ENCODE results near the gene ITGB6. TPM values are rescaled to one million over a fixed set of nuclear protein-coding genes. Genes with fewer than 3 reads are reported as not detected.

The ITGB6 gene
- total RNA-seq, 1 experiment from 2014 or later: not detected

DNA sequence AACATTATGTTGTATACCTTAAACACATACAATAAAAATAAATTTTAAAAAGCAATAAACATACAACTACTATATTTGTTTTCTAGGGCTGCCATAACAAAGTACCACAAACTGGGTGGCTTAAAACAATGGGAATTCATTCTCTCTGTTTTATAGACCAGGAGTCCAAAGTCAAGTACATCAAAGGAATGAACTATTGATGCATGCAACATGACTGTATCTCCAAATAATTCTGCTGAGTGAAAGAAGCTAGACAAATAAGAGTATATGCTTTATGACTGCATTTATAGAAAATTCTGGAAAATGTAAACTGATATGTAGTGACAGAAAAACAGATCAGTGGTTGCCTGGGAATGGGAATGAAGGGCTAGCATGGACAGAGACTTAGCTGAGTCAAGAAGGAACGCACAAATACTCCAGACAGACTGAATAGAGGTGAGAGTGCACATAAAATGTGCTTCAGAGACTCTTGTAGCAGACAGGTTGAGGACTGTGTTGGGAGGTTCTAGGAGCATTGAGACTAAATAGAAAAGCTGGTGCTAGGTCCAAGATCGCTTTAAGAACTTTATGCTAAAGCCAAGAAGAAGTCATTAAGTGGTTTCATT, 126.7 kb downstream of the ITGB6 start:
- Mint-ChIP-seq H3K9me3 (peaks cover 46% of the 10 kb centered on the region), H3K36me3 (peaks cover 28% of the 10 kb centered on the region), H3K4me3 (no peak overlapping the region), H3K27me3 (ENCODE audit: low read depth) (no peaks in the 10 kb centered on the region), H3K4me1 (no peaks in the 10 kb centered on the region), H3K27ac (no peak overlapping the region)
- ChIA-PET CTCF (no interaction called here), POLR2A (no interaction called here)
- no peak for ATAC-seq
- TF ChIP-seq NR2C2 (CRISPR knock-in tag; IDR thresholded peaks at IDR 0.05) (no peak), GRHL2 (CRISPR knock-in tag; IDR thresholded peaks at IDR 0.05; ENCODE audit: insufficient replicate concordance, severe bottlenecking) (no peak), USF2 (CRISPR knock-in tag; IDR thresholded peaks at IDR 0.05) (no peak), OVOL2 (CRISPR knock-in tag; IDR thresholded peaks at IDR 0.05; ENCODE audit: borderline replicate concordance) (no peak), TEAD1 (CRISPR knock-in tag; IDR thresholded peaks at IDR 0.05) (no peak), ZNF425 (CRISPR knock-in tag; conservative IDR thresholded peaks at IDR 0.05) (no peak), E2F4 (CRISPR knock-in tag; IDR thresholded peaks at IDR 0.05; ENCODE audit: borderline replicate concordance, low read depth) (no peak), FOXK1 (CRISPR knock-in tag; IDR thresholded peaks at IDR 0.05) (no peak), ZNF423 (CRISPR knock-in tag; IDR thresholded peaks at IDR 0.05) (no peak), ZNF121 (CRISPR knock-in tag; IDR thresholded peaks at IDR 0.05) (no peak), TCF7 (CRISPR knock-in tag; IDR thresholded peaks at IDR 0.05; ENCODE audit: low read depth) (no peak), KAT7 (CRISPR knock-in tag; IDR thresholded peaks at IDR 0.05; ENCODE audit: borderline replicate concordance) (no peak), MYBL2 (CRISPR knock-in tag; IDR thresholded peaks at IDR 0.05) (no peak)
- TF ChIP-seq, protein P1, sequence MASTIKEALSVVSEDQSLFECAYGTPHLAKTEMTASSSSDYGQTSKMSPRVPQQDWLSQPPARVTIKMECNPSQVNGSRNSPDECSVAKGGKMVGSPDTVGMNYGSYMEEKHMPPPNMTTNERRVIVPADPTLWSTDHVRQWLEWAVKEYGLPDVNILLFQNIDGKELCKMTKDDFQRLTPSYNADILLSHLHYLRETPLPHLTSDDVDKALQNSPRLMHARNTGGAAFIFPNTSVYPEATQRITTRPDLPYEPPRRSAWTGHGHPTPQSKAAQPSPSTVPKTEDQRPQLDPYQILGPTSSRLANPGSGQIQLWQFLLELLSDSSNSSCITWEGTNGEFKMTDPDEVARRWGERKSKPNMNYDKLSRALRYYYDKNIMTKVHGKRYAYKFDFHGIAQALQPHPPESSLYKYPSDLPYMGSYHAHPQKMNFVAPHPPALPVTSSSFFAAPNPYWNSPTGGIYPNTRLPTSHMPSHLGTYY (CRISPR knock-in tag; IDR thresholded peaks at IDR 0.05): no peak
- no peak for DNase-seq (ENCODE audit: low spot score)

GRCh38 chr2:160068906-160069305, 131.2 kb downstream of the ITGB6 start:
- H3K9me3 Mint-ChIP-seq: peaks cover 66% of the 10 kb centered on the region
- ATAC-seq: no peak
- TF ChIP-seq ZNF281 (CRISPR knock-in tag; IDR thresholded peaks at IDR 0.05): no peak
- TF ChIP-seq ZNF396 (CRISPR knock-in tag; IDR thresholded peaks at IDR 0.05; ENCODE audit: borderline replicate concordance): no peak
- no peak for TF ChIP-seq GABPB1 (CRISPR knock-in tag; IDR thresholded peaks at IDR 0.05)
- no peak for TF ChIP-seq OVOL2 (CRISPR knock-in tag; IDR thresholded peaks at IDR 0.05; ENCODE audit: borderline replicate concordance)
- no peak for TF ChIP-seq EMX1 (CRISPR knock-in tag; IDR thresholded peaks at IDR 0.05)
- no peak for TF ChIP-seq ZNF416 (CRISPR knock-in tag; IDR thresholded peaks at IDR 0.05)
- no peak for TF ChIP-seq ETV6 (CRISPR knock-in tag; IDR thresholded peaks at IDR 0.05)
- no peak for TF ChIP-seq ZBTB43 (CRISPR knock-in tag; IDR thresholded peaks at IDR 0.05)
- TF ChIP-seq, protein P2, sequence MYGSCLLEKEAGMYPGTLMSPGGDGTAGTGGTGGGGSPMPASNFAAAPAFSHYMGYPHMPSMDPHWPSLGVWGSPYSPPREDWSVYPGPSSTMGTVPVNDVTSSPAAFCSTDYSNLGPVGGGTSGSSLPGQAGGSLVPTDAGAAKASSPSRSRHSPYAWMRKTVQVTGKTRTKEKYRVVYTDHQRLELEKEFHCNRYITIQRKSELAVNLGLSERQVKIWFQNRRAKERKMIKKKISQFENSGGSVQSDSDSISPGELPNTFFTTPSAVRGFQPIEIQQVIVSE (CRISPR knock-in tag; IDR thresholded peaks at IDR 0.05; ENCODE audit: borderline replicate concordance): no peak
- TF ChIP-seq MAX (CRISPR knock-in tag; IDR thresholded peaks at IDR 0.05): no peak
- no peak for TF ChIP-seq GRHL2 (CRISPR knock-in tag; IDR thresholded peaks at IDR 0.05; ENCODE audit: insufficient replicate concordance, severe bottlenecking)

More at GRCh38 chr2:160068906-160069305, 131.2 kb downstream of the ITGB6 start:
- Mint-ChIP-seq H3K36me3 (peaks cover 42% of the 10 kb centered on the region), H3K27ac (no peak overlapping the region), H3K27me3 (ENCODE audit: low read depth) (no peaks in the 10 kb centered on the region; the same call in 1 of the 2 replicates), H3K4me3 (no peak overlapping the region), H3K4me1 (no peaks in the 10 kb centered on the region)
- POLR2A ChIA-PET: no interaction called here
- DNase-seq (ENCODE audit: low spot score): no peak
- CTCF ChIA-PET: no interaction called here

All from WTC11 (cell line).